HG03039 (cell line): ENCODE results near the gene ITGA2B.
"Not testable (repeated sequence)": the region's sequence is repeated elsewhere in the genome, so short reads cannot be mapped to it uniquely, and the experiment has no call there.

Experiments used
- ATAC-seq: cut with Tn5 transposase; IDR thresholded peaks from one replicate; pipeline ENCODE4 v1.9.1; 2021; ENCODE audit warnings: mild to moderate bottlenecking, moderate library complexity; ENCODE audit not compliant: unreplicated experiment

The ITGA2B gene

DNA sequence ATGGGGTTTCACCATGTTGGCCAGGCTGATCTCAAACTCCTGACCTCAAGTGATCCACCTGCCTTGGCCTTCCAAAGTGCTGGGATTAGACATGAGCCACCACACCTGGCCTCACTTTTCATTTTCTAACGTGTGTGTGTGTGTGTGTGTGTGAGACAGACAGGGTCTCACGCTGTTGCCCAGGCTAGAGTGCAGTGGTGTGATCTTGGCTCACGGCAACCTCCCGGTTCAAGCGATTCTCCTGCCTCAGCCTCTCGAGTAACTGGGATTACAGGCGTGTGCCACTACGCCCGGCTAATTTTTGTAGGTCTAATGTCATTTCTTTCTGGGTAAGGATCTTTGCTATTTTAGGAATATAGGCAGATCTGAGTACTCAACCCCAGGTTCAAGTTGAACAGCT, 4.7 kb upstream of the ITGA2B start:
- ATAC-seq = not testable (repeated sequence)

GRCh38 chr17:44390250-44390870, 911 bp upstream of the ITGA2B start:
- ATAC-seq = no peak

- no peak for ATAC-seq
Observed at GRCh38 chr17:44389723-44390202, 314 bp upstream of the ITGA2B start.

GRCh38 chr17:44387804-44388203, 1.6 kb downstream of the ITGA2B start:
- no peak for ATAC-seq

DNA sequence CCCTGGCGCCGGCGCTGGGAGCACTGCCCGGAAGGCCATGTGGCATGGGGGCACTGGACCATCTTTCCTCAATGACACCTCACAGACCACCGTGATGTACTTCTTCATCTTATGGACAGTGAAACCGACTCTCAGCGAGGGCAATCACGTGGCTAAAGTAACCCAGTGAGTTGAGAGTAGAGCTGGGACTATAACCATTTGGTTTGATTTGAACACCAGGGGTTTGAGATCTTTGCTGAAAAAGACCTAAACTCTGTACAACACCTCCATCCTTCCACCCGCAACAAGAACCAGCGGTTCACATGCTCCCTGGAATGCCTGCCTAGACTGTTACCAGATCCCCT, 3.3 kb downstream of the ITGA2B start:
- ATAC-seq = no peak

DNA sequence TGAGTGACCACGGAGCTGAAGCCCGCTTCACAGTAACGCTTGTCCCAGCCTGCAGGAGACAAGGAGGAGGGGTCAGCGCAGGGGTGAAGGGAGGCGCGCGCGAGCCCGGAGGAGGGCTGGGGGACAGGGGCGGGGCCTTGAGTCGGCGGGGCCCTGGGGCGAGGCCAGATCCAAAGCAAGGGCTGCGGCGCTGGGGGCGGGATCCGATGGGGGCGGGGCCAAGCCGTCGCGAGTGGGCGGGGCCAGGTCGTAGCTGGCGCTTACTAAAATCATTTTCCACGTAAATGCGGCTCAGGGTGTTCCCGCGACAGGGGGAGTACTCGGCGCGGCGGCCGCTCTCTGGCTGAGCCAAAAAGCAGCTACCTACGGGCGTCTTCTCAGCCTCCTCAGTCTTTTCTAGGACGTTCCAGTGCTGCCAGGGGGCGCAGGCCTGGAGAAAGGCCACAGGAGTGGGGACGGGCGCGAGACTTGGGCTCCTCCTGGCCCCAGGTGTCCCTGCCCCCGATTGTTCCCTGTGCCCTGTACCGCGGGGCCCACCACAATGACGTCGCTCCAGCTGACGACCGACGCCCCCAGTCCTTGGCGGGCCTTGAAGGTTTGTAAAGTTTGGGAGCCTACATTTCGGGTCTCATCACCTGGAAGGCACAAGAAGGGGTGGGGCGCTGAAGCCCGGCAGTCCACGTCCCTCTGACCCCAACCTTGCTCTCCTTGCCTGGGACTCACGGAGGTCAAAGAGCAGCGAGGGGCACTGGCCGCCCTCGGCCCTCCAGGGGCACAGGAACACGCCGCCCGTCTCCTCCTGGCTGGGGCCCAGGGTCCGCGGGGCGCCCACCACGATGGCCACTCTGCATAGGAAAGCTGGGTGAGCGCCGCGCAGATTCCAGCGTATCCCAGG, 3.9 kb downstream of the ITGA2B start:
- ATAC-seq = no peak

DNA sequence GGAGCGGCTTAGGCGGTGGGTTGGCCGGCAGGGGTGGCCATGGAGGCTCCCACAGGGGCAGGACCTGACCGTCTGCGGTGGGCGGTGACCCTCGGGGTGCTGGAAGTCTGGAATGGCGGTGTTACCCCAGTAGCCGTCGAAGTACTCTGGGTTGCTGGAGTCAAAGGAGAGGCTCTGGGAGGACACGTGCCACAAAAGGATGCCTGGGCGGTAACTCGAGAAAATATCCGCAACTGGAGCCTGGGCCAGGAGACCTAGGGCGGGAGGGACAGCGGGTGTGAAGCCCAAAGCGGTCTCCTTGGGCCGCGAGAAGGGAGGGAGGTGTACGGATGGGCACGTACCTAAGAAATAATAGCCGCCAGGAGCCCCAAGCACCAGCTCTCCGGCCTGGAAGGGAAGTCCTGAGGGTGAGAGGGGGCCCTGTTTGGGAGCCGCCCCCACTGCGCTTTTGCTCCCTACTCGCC, 4.6 kb downstream of the ITGA2B start:
- no peak for ATAC-seq

DNA sequence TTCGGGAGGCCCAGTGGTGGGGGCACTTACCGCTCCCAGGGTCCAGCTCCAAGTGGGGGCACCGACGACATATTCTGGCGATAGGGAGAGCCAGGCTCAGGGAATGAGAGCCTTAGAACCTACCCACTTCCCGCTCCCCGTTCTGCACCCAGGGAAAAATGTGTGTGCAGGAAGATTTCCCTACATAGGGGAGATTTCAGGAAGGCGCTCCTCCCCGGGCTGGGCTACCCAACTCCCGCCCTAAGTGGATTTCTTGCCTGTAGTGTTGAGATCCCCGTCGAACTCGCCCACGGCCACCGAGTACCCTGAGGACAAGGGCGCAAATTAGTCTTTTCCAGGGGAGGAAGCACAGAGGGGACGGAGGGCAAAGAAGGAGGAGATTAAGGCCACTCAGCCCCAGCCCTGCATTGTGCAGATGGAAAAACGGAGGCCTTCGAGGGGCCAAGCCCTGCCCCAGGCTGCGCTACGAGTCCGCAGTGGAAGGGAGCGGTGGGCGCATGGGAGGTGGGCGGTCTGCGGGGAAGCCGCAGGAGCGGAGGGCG, 5.1 kb downstream of the ITGA2B start:
- no peak for ATAC-seq

DNA sequence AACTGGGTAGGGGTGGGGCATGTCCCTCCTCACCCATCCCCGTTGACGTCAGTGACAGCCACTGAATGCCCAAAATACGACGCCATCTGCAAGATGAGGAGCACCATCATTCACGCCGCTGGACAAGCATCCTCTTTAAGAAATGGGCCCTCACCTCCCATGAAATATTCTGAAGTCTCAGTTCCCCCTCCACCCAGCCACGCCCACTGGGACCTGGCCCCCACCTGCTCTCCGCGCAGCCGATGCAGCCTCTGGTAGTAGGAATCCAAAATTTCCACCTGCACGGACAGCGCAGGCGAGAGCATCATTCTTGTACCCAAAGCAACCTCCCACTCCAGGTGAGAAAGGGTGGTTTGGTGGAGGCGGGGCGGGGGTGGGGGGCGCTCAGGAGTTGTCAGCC, 5.6 kb downstream of the ITGA2B start:
- ATAC-seq = no peak

- no peak for ATAC-seq
Observed at GRCh38 chr17:44383363-44383762, 6.1 kb downstream of the ITGA2B start.

- no peak for ATAC-seq
Observed at GRCh38 chr17:44382917-44383316, 6.5 kb downstream of the ITGA2B start.

GRCh38 chr17:44381810-44382305, 7.6 kb downstream of the ITGA2B start:
- no peak for ATAC-seq

- no peak for ATAC-seq
Observed at GRCh38 chr17:44380767-44381166, 8.7 kb downstream of the ITGA2B start.

DNA sequence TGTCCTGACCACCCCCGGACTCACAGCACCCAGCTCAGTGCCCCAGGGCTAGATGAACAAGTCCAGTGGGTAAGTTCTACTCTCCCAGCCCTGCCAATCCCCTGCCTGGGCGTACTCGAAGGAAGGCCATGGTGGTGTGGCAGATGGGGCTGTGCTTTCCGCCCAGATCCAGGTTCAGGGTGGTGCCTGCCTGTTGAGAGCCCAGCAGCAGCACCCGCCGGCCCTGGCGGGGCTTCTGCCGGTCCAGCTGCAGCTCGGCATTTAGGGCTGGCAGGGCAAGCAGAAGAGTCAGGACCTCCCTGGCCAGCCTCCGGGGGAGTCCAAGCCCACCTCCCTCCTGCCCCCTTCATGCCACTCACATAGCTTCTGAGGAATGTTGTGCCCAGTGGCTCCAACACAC, 9.6 kb downstream of the ITGA2B start:
- no peak for ATAC-seq

- ATAC-seq = no peak
Observed at GRCh38 chr17:44378171-44378705, 11.2 kb downstream of the ITGA2B start.

- ATAC-seq = no peak
Observed at GRCh38 chr17:44376779-44377178, 12.7 kb downstream of the ITGA2B start.

DNA sequence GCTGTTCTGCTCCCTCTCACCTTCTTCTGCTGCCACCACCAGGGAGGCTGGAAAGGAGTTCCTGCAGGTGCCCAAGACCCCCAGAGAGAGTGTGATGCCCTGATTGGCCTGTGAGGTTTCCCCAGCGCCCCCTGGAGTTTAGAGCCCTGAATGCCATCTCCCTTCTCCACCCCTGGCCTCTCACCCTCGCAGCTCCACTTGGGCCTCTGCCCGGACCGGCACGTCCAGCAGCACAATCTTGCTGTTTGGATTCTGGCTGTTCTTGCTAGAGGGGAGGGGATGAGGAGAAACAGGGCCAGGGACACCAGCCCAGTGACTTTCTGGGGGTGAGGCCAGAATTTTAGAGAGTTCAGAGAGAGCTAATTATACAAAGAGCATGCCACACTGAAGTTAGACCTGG, 13.3 kb downstream of the ITGA2B start:
- no peak for ATAC-seq

DNA sequence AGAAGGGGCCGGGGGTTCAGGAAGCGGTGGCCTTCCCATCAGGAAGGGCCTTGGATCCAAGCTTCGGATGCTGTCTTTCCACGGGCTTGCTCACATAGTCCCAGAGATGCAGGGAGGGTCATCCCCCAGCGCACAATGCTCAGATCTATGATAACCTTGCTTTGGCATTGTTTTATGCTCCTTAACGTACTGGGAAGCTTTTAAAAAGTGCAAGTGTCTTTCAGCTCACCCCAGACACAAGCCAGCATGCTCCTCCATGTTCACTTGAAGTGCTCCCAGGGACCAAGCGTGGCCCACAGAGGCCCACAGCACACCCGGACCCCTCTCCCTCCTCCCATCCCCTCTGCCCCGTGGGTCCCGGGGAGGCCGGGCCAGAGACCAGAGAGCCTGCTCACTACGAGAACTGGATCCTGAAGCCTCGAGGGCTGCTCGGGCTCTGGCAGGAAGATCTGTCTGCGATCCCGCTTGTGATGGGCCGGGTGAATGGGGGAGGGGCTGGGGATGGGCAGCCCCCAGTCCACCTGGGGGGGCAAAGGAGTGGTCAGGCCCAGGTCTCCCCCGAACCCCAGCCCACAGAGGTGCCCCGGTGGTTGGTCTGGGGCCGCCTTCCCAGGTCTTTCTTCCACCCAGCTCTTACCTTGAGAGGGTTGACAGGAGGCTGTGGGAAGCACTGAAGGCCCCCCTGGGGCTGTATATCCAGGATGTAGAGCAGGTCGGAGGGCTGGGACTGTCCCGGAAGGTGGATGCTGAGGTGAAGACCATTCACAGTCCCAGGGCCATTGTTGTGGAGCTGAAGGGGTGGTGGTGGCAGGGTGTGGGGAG, 14.0 kb downstream of the ITGA2B start:
- no peak for ATAC-seq

DNA sequence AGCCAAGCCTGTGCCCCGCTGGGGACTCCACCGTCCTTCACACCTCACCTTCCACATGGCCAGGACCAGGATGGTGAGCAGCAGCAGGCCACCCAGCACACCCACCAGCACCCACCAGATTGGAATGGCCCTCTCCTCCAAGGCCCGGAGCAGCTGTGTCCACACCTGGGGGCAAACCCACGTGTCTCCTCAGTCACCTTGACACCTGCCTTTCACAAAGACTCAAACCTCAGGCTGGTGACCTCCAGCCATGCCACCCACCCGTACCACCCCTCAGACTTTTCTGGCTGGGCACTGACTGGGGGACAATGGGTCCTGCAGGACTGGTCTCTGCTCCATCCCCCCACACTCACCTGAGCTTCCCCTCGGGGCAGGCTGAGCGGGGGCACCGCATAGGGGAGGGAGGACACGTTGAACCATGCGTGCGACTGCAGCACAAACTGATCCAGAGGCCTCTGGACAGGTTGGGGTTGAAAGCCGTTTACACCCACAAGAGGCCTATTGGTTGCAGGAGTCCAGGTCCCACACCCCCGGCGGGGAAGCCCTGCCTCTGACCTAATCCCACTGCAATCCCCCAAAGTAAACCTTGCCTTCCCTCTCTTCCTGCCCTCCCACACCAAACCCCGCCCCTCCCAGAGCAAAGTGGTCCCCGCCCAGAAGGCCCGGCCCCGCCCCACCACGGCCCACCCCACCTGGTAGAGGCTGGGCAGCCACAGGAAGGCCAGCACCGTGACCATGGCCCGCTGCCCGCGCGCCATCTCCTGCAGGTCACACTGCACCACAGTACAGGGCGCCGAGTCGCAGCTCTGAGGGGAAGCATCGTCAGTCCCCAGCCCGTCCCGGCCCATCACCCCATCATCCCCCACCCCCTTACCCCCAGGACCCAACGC, 14.9 kb downstream of the ITGA2B start:
- no peak for ATAC-seq

DNA sequence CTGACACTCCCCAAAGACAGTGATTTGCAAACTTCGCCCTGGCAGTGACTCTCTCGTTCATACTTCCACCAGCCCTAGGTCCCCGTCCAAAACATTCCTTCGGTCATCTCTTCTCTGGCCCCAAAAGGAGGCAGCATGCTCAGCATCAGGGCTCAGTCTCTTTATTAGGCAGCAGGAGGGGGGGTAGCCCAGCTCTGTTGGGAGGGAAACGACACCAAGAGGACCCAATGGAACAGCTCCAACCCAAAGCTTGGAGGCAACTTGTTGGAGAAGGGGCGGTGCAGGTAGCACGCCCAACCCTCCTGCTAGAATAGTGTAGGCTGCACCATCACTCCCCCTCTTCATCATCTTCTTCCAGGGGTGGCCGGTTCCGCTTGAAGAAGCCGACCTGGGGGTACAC, 17.4 kb downstream of the ITGA2B start:
- no peak for ATAC-seq
